A549 (cell line): ENCODE results near the gene LHX4. TPM values are rescaled to one million over a fixed set of nuclear protein-coding genes. Genes with fewer than 3 reads are reported as not detected.

Source experiments
- ATAC-seq, 2 experiments: fragments of 200-7000 bp in 1 of 2; fragments of >200 bp in 1 of 2; cut with Nextera tagmentation in 1 of 2; cut with Tn5 transposase in 1 of 2; 3 replicates each; pipeline versions ENCODE4 v1.8.0 to v1.9.1; 2018 to 2020; ENCODE audit warnings: mild to moderate bottlenecking in 1 of 2, moderate library complexity in 1 of 2
- CTCF ChIA-PET: fragments of 300-600 bp; sonication (Branson Sonifier 250); formaldehyde crosslinking; extraction: SDS; loops from one replicate; lab custom pipeline; 2021; ENCODE audit warnings: antibody characterized with exemption, inconsistent platforms; lab: Yijun Ruan, JAX
- POLR2A ChIA-PET: fragments of 350-600 bp; formaldehyde crosslinking; extraction: SDS; loops from one replicate; lab custom pipeline; 2021; ENCODE audit warnings: antibody characterized with exemption, inconsistent platforms; lab: Yijun Ruan, JAX
- DNase-seq, 2 experiments: peaks; one replicate each; pipeline versions ENCODE4 v3.0.0 to v3.0.0-alpha.2; 2011 to 2016; ENCODE audit warnings: low read depth in 1 of 2, low spot score in 1 of 2
- FAIRE-seq: peaks from 2 replicates; lab custom pipeline; 2011; peaks lifted over from hg19 to GRCh38; lab: Jason Lieb, UNC
- H3K27ac ChIP-seq, 2 experiments: fragments of >200 bp; sonication (Bioruptor Twin); formaldehyde crosslinking; 3 replicates each; pipeline ENCODE4 v1.5.1; 2016 to 2017
- H3K4me1 ChIP-seq: fragments of >200 bp; sonication (Bioruptor Twin); formaldehyde crosslinking; 3 replicates; pipeline ENCODE4 v1.6.1; 2016
- H3K4me2 ChIP-seq: fragments of >200 bp; sonication (Bioruptor Twin); formaldehyde crosslinking; 3 replicates; pipeline ENCODE4 v1.6.1; 2016
- H3K4me3 ChIP-seq: fragments of >200 bp; sonication (Bioruptor Twin); formaldehyde crosslinking; 3 replicates; pipeline ENCODE4 v1.5.1; 2016
- H3K9me3 ChIP-seq: fragments of >200 bp; sonication (Bioruptor Twin); formaldehyde crosslinking; 3 replicates; pipeline ENCODE4 v1.6.1; 2016
- CEBPB ChIP-seq, 2 experiments: fragments of >200 bp in 1 of 2; sonication (Bioruptor Twin) in 1 of 2; formaldehyde crosslinking in 1 of 2; IDR thresholded peaks; 2 replicates each; pipeline ENCODE4 v1.6.1; 2012 to 2016
- CHD4 ChIP-seq: fragments of 200-600 bp; sonication (generic); IDR thresholded peaks from 2 replicates; pipeline ENCODE4 v1.6.1; 2016; ENCODE audit warnings: antibody characterized with exemption, mild to moderate bottlenecking, borderline replicate concordance
- EHF ChIP-seq: fragments of 250-450 bp; sonication (Bioruptor Pico); IDR thresholded peaks from 2 replicates; pipeline ENCODE4 v1.5.0; 2020; ENCODE audit warnings: mild to moderate bottlenecking
- FOSL2 ChIP-seq, 2 experiments: fragments of 450-650 bp in 1 of 2; fragments of >200 bp in 1 of 2; sonication (Bioruptor Twin) in 1 of 2; formaldehyde crosslinking; IDR thresholded peaks; 2 replicates each; pipeline versions ENCODE4 v1.5.0 to v1.6.1; 2016 to 2020; ENCODE audit warnings: mild to moderate bottlenecking in 1 of 2, moderate library complexity in 1 of 2
- FOXS1 ChIP-seq: fragments of 250-450 bp; sonication (Bioruptor Pico); IDR thresholded peaks from 2 replicates; pipeline ENCODE4 v1.5.0; 2020; ENCODE audit warnings: mild to moderate bottlenecking, moderate library complexity
- HOXA7 ChIP-seq: fragments of 250-450 bp; sonication (Bioruptor Pico); IDR thresholded peaks from 2 replicates; pipeline ENCODE4 v1.5.0; 2020; ENCODE audit warnings: mild to moderate bottlenecking, moderate library complexity
- JUN ChIP-seq, 2 experiments: fragments of >200 bp; sonication (Bioruptor Twin); formaldehyde crosslinking; IDR thresholded peaks; 2 replicates in 1 of 2; 3 replicates in 1 of 2; pipeline ENCODE4 v1.6.1; 2016 to 2017
- KDM1A ChIP-seq: fragments of 200-600 bp; sonication (generic); IDR thresholded peaks from 2 replicates; pipeline ENCODE4 v1.6.1; 2016; ENCODE audit warnings: low read depth, mild to moderate bottlenecking
- MYC ChIP-seq: IDR thresholded peaks from 2 replicates; pipeline ENCODE4 v1.6.1; 2012; ENCODE audit warnings: mild to moderate bottlenecking, inconsistent platforms, low read length, improper control_type of control experiment, borderline replicate concordance
- NFE2L2 ChIP-seq: fragments of 150-350 bp; conservative IDR thresholded peaks from 2 replicates; pipeline ENCODE4 v1.6.1; 2014; ENCODE audit warnings: low read length
- PHF8 ChIP-seq: fragments of 200-600 bp; sonication (generic); IDR thresholded peaks from 2 replicates; pipeline ENCODE4 v1.6.1; 2016; ENCODE audit warnings: low read depth, mild to moderate bottlenecking, antibody characterized with exemption, moderate library complexity, borderline replicate concordance
- POLR2A ChIP-seq: IDR thresholded peaks from 2 replicates; pipeline ENCODE4 v1.6.1; 2012; ENCODE audit warnings: mild to moderate bottlenecking, low read length
- POLR2AphosphoS2 ChIP-seq: conservative IDR thresholded peaks from 2 replicates; pipeline ENCODE4 v1.6.1; 2012; ENCODE audit warnings: low read length, improper control_type of control experiment, inconsistent platforms
- RARB ChIP-seq: fragments of 250-450 bp; sonication (Bioruptor Pico); IDR thresholded peaks from 2 replicates; pipeline ENCODE4 v1.8.0; 2021; ENCODE audit warnings: mild to moderate bottlenecking, moderate library complexity
- RCOR1 ChIP-seq: fragments of 150-350 bp; IDR thresholded peaks from 2 replicates; pipeline ENCODE4 v1.6.1; 2014; ENCODE audit warnings: antibody characterized with exemption, low read length, low read depth
- RFX5 ChIP-seq: fragments of 450-650 bp; IDR thresholded peaks from 2 replicates; pipeline ENCODE4 v1.7.1; 2014; ENCODE audit warnings: antibody characterized with exemption, mild to moderate bottlenecking, moderate library complexity
- RNF2 ChIP-seq: fragments of 200-600 bp; sonication (generic); IDR thresholded peaks from 2 replicates; pipeline ENCODE4 v1.6.1; 2016; ENCODE audit warnings: low read depth, mild to moderate bottlenecking, antibody characterized with exemption, moderate library complexity, borderline replicate concordance
- SREBF2 ChIP-seq: fragments of 450-650 bp; IDR thresholded peaks from 2 replicates; pipeline ENCODE4 v1.6.1; 2014; ENCODE audit warnings: mild to moderate bottlenecking, moderate library complexity
- TP53 ChIP-seq: fragments of 250-450 bp; sonication (Bioruptor Pico); IDR thresholded peaks from 2 replicates; pipeline ENCODE4 v1.5.0; 2021; ENCODE audit warnings: mild to moderate bottlenecking, moderate library complexity
- WGBS: methylation state at CpG from one replicate; pipeline ENCODE4 v1.1.6; 2017; ENCODE audit errors: missing lambda C conversion rate; 5-methylcytosine and 5-hydroxymethylcytosine counted together
- polyA plus RNA-seq, 4 experiments: library from polyadenylated mRNA; depleted of rRNA in 3 of 4; stranded (reverse); fragments of >200 nt; fragmentation: RNase III in 1 of 4; extraction: RNeasy Plus Mini Kit Qiagen cat#74134 plus additional on column Dnase treatment in 1 of 4; gene quantifications; 2 replicates in 3 of 4; 3 replicates in 1 of 4; pipeline ENCODE4 v1.2.3, GENCODE V29; 2011 to 2017
- TF ChIP-seq, protein P1 (sequence below): fragments of 150-350 bp; IDR thresholded peaks from 2 replicates; pipeline ENCODE4 v1.6.1; 2014; ENCODE audit warnings: low read depth, mild to moderate bottlenecking, low read length
- TF ChIP-seq, protein P2 (sequence below): fragments of >200 bp; sonication (Bioruptor Twin); formaldehyde crosslinking; IDR thresholded peaks from 3 replicates; pipeline ENCODE4 v1.5.1; 2016
- TF ChIP-seq, protein P3 (sequence below): IDR thresholded peaks from 2 replicates; pipeline ENCODE4 v1.6.1; 2012
- TF ChIP-seq, protein P4 (sequence below): fragments of 450-650 bp; IDR thresholded peaks from 2 replicates; pipeline ENCODE4 v1.6.1; 2014; ENCODE audit warnings: antibody characterized with exemption
- TF ChIP-seq, protein P5 (sequence below): fragments of 250-450 bp; sonication (Bioruptor Pico); IDR thresholded peaks from 2 replicates; pipeline ENCODE4 v1.5.0; 2020; ENCODE audit warnings: low read depth, mild to moderate bottlenecking, moderate library complexity

LHX4 gene
- polyA plus RNA-seq, 2 of the 4 experiments (the other 2 are of a cell fraction): 0.62 to 0.80 TPM

DNA sequence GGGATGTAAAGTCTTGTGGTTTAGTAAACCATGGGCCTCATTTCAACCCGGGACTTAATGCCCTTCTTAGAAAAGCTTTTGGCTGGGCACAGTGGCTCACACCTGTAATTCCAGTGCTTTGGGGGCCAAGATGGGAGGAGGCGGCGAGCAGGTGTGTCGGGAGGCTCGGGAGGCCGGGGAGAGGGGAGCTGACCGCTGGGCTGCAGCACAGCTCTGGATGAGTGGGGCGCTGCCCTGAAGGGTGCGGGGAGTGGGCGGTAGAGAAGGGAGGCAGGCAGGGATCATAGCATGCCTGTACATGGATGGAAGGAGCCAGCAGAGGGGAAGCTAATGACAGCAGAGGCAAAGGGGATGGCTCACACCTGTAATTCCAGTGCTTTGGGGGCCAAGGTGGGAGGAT, 31.0 kb downstream of the LHX4 start:
- whole genome bisulfite sequencing: 88% methylated on average over 10 of the region's 10 CpGs
- TF ChIP-seq MYC: no peak
- TF ChIP-seq CEBPB (IDR thresholded peaks at IDR 0.05): no peak
- no peak for TF ChIP-seq RNF2
- TF ChIP-seq, protein P1, sequence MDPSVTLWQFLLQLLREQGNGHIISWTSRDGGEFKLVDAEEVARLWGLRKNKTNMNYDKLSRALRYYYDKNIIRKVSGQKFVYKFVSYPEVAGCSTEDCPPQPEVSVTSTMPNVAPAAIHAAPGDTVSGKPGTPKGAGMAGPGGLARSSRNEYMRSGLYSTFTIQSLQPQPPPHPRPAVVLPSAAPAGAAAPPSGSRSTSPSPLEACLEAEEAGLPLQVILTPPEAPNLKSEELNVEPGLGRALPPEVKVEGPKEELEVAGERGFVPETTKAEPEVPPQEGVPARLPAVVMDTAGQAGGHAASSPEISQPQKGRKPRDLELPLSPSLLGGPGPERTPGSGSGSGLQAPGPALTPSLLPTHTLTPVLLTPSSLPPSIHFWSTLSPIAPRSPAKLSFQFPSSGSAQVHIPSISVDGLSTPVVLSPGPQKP: no peak
- TF ChIP-seq, protein P2, sequence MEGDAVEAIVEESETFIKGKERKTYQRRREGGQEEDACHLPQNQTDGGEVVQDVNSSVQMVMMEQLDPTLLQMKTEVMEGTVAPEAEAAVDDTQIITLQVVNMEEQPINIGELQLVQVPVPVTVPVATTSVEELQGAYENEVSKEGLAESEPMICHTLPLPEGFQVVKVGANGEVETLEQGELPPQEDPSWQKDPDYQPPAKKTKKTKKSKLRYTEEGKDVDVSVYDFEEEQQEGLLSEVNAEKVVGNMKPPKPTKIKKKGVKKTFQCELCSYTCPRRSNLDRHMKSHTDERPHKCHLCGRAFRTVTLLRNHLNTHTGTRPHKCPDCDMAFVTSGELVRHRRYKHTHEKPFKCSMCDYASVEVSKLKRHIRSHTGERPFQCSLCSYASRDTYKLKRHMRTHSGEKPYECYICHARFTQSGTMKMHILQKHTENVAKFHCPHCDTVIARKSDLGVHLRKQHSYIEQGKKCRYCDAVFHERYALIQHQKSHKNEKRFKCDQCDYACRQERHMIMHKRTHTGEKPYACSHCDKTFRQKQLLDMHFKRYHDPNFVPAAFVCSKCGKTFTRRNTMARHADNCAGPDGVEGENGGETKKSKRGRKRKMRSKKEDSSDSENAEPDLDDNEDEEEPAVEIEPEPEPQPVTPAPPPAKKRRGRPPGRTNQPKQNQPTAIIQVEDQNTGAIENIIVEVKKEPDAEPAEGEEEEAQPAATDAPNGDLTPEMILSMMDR: no peak
- no peak for TF ChIP-seq RFX5
- no peak for TF ChIP-seq EHF
- TF ChIP-seq, all 56 proteins: peak for 0
- Histone ChIP-seq H3K4me2 (no peak overlapping the region), H3K4me1 (no peaks in the 10 kb centered on the region), H3K9me3 (no peaks in the 10 kb centered on the region), H3K4me3 (no peak overlapping the region), H3K27ac (no peak overlapping the region)
- CTCF ChIA-PET: interaction anchor here (0.6 to 3.8 kb wide), 10 partner anchors 9 to 222 kb away, joined by 3 to 34 read pairs (median 3); no protein-coding TSS in a partner anchor
- DNase-seq: no peak
- POLR2A ChIA-PET: interaction anchor here (0.6 kb wide), 1 partner anchor 9 kb away, joined by 3 read pairs; no protein-coding TSS in a partner anchor
- FAIRE-seq: no peak
- peak in 1 of 2 experiments; percentile 15; a peak in 2 of 6 replicates for ATAC-seq

DNA sequence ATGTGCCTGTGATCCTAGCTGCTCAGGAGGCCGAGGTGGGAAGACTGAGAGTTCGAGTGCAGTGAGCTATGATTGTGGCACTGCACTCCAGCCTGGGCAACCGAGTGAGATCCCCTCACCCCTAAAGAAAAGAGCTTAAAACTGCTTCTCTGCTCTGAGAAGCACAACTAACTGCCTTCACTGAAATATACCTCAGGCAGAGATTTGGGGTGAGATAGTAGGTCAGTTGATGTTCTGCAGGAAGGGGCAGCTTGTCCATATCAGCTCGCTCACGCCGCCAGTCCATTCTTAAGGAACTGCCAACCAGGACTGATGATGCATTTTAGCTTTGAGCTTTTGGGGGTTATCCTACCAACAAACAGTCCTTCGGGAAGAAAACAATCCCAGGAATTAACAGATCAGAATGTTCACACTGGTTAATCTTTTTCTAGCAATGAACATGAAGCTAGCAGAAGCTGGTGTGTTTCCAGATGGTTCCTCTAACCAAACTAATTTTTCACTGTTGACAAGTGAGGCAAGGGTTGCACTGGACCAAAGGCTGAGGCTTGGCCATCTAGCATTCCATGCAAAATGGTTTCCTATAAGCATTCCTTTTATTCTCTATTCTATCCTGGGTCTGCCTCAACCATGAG, 31.6 kb downstream of the LHX4 start:
- 80% methylated on average over 7 of the region's 7 CpGs for WGBS
- H3K27ac ChIP-seq: no peak overlapping the region
- no peak for TF ChIP-seq NFE2L2
- TF ChIP-seq HOXA7 (CRISPR knock-in tag): no peak
- TF ChIP-seq FOXS1: no peak
- TF ChIP-seq RARB (CRISPR knock-in tag): no peak
- no peaks in the 10 kb centered on the region for H3K9me3 ChIP-seq
- no peaks in the 10 kb centered on the region for H3K4me1 ChIP-seq
- POLR2A ChIA-PET: no interaction called here
- H3K4me3 ChIP-seq: no peak overlapping the region
- H3K4me2 ChIP-seq: no peak overlapping the region
- CTCF ChIA-PET: interaction anchor here (0.6 to 3.8 kb wide), 9 partner anchors 9 to 222 kb away, joined by 3 to 34 read pairs (median 3); no protein-coding TSS in a partner anchor
- no peak for DNase-seq
- no peak for FAIRE-seq
- no peak for ATAC-seq

DNA sequence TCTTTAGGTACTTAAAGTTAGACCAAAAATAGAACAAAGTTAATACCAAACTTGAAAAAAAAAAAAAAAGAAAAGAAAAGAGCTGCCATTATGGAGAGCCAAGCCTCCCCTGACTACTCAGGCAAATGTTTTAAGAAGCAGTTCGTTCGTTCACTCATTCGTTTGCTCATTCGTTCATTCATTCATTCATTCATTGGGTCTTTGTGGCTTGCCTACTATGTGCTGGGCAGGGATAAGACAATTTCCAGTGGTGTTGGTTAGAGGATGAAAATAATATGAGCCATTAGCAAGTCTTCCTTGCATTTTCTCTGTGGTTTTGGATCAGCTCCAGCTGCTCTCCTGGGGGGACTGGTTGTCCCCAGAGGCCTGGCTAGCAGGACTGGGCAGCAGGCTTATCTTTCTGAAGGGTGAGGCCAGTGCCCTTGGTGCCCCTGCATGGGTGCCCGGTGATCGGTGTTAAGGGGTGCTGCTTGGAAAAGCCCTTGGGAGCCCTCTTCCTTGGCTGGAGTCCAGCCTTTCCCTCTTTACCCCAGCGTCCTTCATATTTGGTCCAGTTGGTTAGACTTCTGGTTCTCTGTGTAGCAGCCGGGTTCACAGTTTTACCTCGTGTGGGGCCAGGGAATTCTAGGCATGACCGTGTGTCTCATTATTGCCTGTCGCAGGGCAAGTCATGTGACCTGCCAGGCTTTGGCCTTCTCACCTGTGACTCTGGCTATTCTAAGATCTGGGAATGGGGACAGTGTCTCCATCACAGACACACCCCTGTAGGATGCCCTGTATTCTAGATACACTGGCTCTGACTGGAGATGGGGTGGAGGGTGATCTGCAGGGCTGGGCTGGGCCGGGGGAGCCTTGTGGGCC, 32.8 kb downstream of the LHX4 start:
- FAIRE-seq (no peak), DNase-seq (no peak), ATAC-seq (no peak)
- Histone ChIP-seq H3K9me3 (no peaks in the 10 kb centered on the region), H3K4me1 (no peaks in the 10 kb centered on the region), H3K27ac (no peak overlapping the region), H3K4me3 (no peak overlapping the region), H3K4me2 (no peak overlapping the region)
- TF ChIP-seq PHF8 (no peak), POLR2AphosphoS2 (0 out of 2 replicates have a peak, but pooled peaks have one; percentile 4)
- ChIA-PET CTCF (interaction anchor here (0.7 to 3.8 kb wide), 2 partner anchors 10 to 24 kb away, joined by 3 to 34 read pairs; no protein-coding TSS in a partner anchor), POLR2A (no interaction called here)
- 86% methylated on average over 12 of the region's 12 CpGs for WGBS

DNA sequence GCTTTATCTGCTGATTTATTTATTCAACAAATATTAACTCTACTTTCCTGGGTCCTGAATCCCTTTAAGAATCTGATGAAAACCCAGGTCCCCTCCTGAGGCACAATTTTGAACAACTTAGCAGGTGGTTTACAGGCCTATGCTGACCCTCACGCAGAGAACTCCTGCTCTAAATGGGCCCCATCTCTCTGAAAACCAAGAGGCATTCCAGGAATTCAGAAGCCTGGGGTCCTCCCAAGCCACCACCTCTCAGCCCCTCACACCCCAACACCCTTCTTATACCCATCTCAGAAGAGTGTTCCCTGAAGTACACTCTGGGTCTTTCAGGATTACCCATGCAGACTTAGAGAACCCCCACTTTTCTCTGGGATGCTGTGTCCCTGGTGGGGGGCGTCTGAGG, 34.5 kb downstream of the LHX4 start:
- ATAC-seq (no peak), FAIRE-seq (no peak), DNase-seq (no peak)
- POLR2A ChIA-PET: no interaction called here
- H3K4me3 ChIP-seq: no peak overlapping the region
- no peaks in the 10 kb centered on the region for H3K9me3 ChIP-seq
- no peak overlapping the region for H3K27ac ChIP-seq
- 96% methylated on average over 2 of the region's 2 CpGs for WGBS
- H3K4me2 ChIP-seq: no peak overlapping the region
- H3K4me1 ChIP-seq: no peaks in the 10 kb centered on the region
- CTCF ChIA-PET: no interaction called here
- no peak for TF ChIP-seq RCOR1
- TF ChIP-seq KDM1A: no peak
- no peak for TF ChIP-seq CHD4
- TF ChIP-seq, protein P3, sequence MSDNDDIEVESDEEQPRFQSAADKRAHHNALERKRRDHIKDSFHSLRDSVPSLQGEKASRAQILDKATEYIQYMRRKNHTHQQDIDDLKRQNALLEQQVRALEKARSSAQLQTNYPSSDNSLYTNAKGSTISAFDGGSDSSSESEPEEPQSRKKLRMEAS: no peak
- no peak for TF ChIP-seq TP53 (CRISPR knock-in tag)
- no peak for TF ChIP-seq EHF
- TF ChIP-seq, protein P4, sequence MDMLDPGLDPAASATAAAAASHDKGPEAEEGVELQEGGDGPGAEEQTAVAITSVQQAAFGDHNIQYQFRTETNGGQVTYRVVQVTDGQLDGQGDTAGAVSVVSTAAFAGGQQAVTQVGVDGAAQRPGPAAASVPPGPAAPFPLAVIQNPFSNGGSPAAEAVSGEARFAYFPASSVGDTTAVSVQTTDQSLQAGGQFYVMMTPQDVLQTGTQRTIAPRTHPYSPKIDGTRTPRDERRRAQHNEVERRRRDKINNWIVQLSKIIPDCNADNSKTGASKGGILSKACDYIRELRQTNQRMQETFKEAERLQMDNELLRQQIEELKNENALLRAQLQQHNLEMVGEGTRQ: no peak
- TF ChIP-seq SREBF2: no peak
- TF ChIP-seq RFX5: no peak
- TF ChIP-seq, protein P5, sequence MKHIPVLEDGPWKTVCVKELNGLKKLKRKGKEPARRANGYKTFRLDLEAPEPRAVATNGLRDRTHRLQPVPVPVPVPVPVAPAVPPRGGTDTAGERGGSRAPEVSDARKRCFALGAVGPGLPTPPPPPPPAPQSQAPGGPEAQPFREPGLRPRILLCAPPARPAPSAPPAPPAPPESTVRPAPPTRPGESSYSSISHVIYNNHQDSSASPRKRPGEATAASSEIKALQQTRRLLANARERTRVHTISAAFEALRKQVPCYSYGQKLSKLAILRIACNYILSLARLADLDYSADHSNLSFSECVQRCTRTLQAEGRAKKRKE (CRISPR knock-in tag): no peak
- TF ChIP-seq JUN (IDR thresholded peaks at IDR 0.05): no peak
- TF ChIP-seq POLR2A: no peak
- TF ChIP-seq FOSL2 (IDR thresholded peaks at IDR 0.05): no peak
- no peak for TF ChIP-seq FOSL2 (CRISPR knock-in tag; IDR thresholded peaks at IDR 0.05)
